Germinal center (tissue), 1 donor: ENCODE data around the gene MYO7A.

Experiments
- DNase-seq: peaks from one replicate; pipeline ENCODE4 v3.0.0; 2012; ENCODE audit warnings: mixed read lengths, low spot score

MYO7A gene

GRCh38 chr11:77127235-77127911 lies 673 bp upstream of the MYO7A start:
- DNase-seq: peak; percentile 71

- DNase-seq: no peak
These were observed 1.2 kb downstream of the MYO7A start for GRCh38 chr11:77129069-77129841.

GRCh38 chr11:77129842-77130756 lies 2.1 kb downstream of the MYO7A start:
- no peak for DNase-seq

GRCh38 chr11:77130763-77131513 lies 2.9 kb downstream of the MYO7A start:
- DNase-seq: no peak

GRCh38 chr11:77131560-77131959 lies 3.5 kb downstream of the MYO7A start:
- no peak for DNase-seq

- no peak for DNase-seq
These were observed 7.0 kb downstream of the MYO7A start for GRCh38 chr11:77135069-77135468.

GRCh38 chr11:77136074-77136473 lies 8.0 kb downstream of the MYO7A start:
- no peak for DNase-seq

- DNase-seq: no peak
These were observed 8.9 kb downstream of the MYO7A start for GRCh38 chr11:77136784-77137420.

GRCh38 chr11:77137421-77137820 lies 9.4 kb downstream of the MYO7A start:
- DNase-seq: no peak

- DNase-seq: no peak
These were observed 10.1 kb downstream of the MYO7A start for GRCh38 chr11:77138106-77138649.

GRCh38 chr11:77139201-77139600 lies 11.2 kb downstream of the MYO7A start:
- DNase-seq: no peak

GRCh38 chr11:77140231-77140851 lies 12.3 kb downstream of the MYO7A start:
- no peak for DNase-seq

- no peak for DNase-seq
These were observed 13.0 kb downstream of the MYO7A start for GRCh38 chr11:77141034-77141433.

GRCh38 chr11:77141475-77141874 lies 13.4 kb downstream of the MYO7A start:
- DNase-seq: no peak

- no peak for DNase-seq
These were observed 14.3 kb downstream of the MYO7A start for GRCh38 chr11:77142091-77142975.

GRCh38 chr11:77143405-77144020 lies 15.5 kb downstream of the MYO7A start:
- no peak for DNase-seq

- no peak for DNase-seq
These were observed 16.3 kb downstream of the MYO7A start for GRCh38 chr11:77144196-77144856.

- DNase-seq: no peak
These were observed 16.9 kb downstream of the MYO7A start for GRCh38 chr11:77144857-77145428.
